ENCODE data around the gene SPACA5. TPM values are rescaled to one million over a fixed set of nuclear protein-coding genes. Genes with fewer than 3 reads are reported as not detected.
"Not testable (repeated sequence)": the region's sequence is repeated elsewhere in the genome, so short reads cannot be mapped to it uniquely, and the experiment has no call there.

SPACA5 gene
- polyA plus RNA-seq, 1 donor, result not detected

DNA sequence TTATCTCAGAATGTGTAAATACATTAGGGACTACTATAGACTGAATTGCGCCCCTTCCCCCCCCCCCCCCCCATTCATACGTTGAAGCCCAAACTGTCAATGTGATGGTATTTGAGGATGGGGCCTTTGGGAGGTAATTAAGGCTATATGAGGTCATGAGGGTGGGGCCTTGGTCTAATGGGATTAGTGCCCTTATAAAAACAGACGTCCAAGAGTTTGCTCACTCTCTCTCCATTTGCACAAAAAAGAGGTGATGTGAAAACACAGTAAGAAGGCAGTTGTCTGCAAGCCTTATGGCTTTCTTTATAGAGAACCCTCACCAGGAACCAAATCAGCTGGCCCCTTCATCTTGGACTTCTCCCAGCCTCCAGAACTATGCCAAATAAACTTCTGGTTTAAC lies 15.3 kb downstream of the SPACA5 start:
- no peak for DNase-seq

DNA sequence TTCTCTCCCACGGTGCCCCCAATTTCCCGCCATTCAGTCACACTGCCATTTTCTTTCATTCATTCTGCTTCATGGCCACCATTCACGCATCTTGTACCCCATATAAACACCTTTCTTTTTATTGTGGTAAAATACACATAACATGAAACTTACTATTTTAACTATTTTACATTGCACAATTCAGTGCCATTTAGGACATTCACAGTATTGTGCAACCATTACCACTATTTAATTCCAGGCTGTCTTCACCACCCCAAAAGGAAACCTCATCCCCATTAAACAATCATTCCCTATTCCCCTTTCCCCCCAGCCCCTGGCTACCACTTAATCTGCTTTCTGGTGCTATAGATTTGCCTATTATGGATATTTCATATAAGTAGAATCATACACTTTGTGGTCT lies 15.9 kb downstream of the SPACA5 start:
- no peak for DNase-seq

DNA sequence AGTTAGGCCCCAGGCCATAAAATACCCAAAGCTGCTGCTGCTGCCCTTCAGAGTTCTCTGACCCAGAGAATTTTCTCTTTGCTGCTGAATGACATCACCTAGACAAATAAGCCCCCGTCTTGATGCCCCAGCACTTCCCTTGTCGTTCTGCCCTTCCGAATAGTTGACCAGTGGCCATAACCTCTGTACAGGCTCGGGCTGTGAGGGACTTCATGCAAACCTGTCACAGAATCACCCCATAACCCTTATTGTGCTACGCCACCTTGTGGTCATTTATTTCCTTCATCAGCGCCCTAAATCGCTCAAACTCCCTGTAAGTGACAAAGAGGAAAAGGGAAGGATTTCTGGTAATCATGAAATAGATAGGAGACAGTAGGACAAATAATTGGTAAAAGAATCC lies 18.8 kb downstream of the SPACA5 start:
- DNase-seq, result peak; percentile 53

DNA sequence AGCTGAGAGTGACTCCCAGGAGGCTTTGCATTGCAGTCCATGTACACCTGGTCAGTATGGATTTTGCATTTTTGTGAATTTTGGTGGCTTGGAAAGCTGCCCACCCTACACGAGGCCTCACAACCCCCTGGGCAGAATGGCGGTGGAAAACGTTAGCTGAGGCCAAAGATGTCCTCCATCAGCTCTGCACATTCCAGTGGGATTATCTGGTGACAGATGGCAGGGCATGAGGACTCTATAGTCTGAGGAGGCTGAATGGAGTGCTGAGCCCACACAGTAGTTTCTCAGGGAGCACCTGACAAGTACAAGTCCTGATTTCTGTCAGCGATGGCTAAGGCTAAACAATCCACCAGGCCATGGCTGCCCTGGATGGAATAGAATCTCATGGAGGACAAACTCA lies 20.8 kb downstream of the SPACA5 start:
- not testable (repeated sequence) for DNase-seq

DNA sequence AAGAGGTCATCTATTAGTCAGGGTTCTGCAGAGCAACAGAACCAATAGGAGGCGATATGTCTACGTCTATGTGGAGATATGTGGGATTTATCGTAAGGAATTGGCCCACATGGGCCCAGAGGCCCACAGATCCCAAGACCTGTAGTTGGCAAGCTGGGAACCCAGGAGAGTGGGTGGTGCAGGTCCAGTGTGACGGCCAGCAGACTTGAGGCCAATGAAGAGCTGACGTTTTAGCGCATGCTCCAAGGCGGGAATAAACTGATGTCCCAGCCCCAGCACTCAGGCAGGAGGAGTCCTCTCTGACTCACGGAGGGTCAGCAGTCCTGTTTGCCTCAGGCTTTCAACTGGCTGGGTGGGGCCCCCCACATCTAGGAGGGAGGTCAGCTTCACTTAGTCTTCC lies 21.3 kb downstream of the SPACA5 start:
- no peak for DNase-seq

DNA sequence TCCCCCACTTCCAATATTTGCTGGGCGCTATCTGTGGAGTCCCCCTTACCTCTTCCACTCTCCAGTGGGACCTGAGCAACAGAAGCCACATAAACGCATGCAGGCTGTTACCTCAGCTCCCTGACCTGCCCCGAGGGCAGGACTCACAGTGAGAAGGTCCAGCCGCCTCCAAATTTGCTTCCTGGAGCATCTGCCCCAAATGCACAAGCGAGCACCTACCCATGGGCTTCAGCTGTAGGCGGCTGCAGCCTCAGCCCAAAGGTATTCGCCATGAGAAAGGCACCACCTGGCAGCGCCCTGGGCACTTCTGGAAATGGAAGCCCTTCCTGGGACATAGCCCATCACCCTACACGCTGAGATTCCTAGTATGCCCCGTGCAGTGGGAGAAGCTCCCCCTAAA lies 23.4 kb downstream of the SPACA5 start:
- no peak for DNase-seq

DNA sequence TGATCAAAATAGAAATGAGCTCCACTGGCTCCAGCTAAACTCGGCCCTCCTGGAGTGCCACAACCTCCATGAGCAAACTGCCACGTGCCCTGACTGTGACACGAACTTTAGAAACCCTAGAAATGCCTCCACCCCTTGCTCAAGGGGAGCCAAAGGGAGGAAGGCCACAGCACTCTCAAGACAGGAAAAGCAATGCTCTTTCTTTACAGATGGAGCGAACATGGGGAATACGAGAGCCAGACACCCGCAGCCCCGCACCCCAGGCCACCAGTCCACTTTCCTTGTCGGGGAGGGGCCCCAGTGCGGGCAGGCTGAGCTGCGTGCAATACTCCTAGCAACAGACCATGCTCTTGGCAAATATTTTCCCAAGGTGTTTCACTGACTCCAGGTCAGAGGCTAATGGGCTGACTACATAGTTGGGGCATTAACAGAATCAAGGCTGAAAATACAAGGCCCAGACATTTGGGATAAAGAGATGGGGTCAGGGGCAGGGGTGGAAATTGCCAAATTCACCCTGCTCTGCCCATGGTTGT lies 23.9 kb downstream of the SPACA5 start:
- not testable (repeated sequence) for DNase-seq

DNA sequence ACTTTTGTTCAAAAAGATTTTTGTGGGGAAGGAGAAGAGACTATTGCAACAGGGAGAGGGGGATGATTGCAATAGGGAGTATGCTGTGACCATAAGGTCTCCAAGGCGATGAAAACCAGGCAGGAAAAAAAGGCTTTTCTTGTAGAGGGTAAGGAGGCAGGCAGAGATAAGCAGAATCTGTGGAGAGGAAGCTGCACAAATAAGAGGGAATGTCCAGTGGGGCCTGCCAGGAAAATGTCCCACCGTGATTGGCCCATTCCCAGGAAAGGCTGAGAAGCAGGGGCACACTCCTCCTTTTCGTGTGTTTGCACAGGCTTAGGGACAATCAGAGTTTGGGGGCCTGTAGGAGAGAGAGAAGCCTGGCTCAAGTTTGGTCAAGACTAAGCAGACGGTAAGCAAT lies 29.1 kb downstream of the SPACA5 start:
- DNase-seq, result no peak

DNA sequence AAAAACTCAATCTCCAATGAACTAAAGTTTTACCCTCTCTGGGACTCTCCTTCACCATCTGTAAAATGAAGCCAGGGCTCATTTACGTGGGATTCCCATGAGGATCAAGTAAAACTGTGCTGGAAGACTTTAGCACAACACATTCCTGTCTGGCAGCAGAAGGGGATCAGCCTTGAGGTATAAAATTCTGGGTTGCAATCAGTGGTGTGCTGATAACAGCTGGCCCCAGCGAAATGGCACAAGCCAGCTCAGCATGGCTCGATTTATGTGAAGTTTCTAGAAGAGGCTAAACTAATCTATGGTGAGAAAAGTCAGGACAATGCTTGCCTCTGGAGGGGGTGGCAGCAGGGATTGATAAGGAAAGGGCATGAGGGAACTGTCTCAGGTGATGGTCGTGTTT lies 36.3 kb downstream of the SPACA5 start:
- no peak for DNase-seq

DNA sequence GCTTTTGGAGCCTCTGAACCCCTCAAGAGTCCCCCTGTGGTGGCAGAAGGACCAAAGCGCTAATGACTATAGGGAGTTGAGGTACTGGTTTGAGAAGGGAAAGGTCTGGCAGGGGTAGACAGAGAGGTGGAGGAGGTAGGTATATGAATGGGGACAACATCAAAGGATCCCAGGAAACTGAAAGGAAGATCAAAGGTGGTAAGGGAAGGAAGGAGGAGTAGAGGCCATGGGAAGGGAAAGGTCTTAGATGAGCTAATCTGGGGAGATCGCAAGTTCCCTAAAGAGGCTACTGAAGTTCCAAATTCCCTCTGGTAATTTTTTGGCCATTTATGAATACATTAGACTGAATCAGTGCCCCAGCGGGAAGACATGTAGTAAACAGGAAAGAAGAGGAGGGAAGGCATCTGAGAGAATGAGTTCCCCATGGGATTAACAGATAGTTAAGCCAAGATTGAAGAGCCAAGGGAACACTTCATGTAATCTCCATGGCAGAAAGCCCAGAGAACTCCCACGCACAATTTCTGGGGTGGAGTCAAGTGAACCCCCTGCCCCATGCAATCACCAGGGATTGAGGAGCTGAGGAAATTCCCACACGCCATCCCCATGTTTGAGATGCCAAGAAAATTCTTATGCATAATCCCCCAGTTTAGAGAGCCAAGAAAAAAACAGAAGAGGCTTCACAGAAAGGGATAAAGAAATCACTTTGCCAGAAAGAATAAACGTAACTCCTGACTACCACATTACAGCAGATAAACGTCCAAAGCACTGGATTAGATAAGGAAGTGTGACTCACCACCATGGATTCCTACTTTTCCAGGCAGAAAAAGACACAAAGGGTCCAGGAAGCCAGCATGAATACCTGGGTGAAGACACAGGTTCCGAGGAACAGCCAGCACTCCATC lies 38.9 kb downstream of the SPACA5 start:
- no peak for DNase-seq

DNA sequence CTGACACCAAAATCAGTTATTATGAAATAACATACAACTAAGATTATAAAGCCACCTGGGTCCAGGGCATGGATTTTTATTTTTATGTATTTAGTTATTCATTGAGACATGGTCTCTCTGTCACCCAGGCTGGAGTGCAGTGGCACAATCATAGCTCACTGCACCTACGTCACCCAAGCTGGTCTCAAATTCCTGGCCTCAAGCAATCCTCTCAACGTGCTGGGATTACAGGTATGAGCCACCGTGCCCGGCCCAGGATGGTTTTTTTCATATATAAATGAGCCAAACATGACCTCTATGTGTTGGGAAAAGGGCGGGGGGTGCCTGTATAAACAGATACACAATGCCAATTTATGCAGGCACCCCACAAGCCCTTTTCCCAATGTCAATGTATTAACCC lies 40.1 kb downstream of the SPACA5 start:
- DNase-seq, result no peak

DNA sequence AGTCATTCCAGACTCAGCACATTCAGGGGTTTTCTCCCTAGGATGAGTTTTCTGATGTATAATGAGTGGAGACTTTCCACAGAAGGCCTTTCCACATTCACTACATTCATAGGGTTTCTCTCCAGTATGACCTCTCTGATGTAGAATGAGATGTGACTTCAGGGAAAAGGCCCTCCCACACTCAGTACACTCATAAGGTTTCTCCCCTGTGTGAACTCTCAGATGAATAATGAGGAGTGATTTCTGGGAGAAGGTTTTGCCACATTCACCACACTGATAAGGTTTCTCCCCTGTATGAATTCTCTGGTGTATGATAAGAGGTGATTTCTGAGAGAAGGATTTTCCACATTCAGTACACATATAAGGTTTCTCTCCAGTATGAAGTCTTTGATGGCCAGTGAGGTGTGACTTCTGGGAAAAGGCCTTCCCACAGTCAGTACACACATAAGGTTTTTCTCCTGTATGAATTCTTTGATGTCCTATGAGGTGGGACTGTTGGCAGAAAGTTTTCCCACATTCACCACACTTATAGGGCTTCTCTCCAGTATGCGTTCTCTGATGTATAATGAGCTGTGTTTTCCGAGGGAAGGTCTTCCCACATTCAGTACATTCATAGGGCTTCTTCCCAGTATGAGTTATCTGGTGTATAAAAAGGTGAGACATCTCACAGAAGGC lies 52.0 kb downstream of the SPACA5 start:
- DNase-seq, result no peak

DNA sequence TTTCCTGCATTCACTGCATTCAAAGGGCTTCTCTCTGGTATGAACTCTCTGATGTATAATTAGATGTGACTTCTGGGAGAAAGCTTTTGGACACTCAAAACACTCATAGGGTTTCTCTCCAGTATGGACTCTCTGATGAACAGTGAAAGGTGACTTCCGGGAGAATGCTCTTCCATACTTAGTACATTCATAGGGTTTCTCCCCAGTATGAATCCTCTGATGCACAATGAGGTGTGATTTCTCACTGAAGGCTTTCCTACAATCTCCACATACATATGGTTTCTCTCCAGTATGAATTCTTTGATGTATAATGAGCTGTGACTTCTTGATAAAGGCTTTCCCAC lies 52.5 kb downstream of the SPACA5 start:
- no peak for DNase-seq

Other genes starting within 250 kb of the SPACA5 start
- 3.8 TPM for gene ZNF81, start 170.1 kb upstream of the SPACA5 start, polyA plus RNA-seq (ENCODE audit: insufficient read length)
- gene ZNF182, start 3.0 kb upstream of the SPACA5 start, polyA plus RNA-seq (ENCODE audit: insufficient read length), result 5.3 TPM
- gene ZNF630, start 64.7 kb downstream of the SPACA5 start, polyA plus RNA-seq (ENCODE audit: insufficient read length), result 2.4 TPM
- not detected for gene SPACA5B, start 123.6 kb downstream of the SPACA5 start, polyA plus RNA-seq (ENCODE audit: insufficient read length)
- not detected for gene SSX5, start 189.8 kb downstream of the SPACA5 start, polyA plus RNA-seq (ENCODE audit: insufficient read length)
- not detected for gene SSX1, start 248.4 kb downstream of the SPACA5 start, polyA plus RNA-seq (ENCODE audit: insufficient read length)